ENCODE data around the gene DNAJC1.

DNA sequence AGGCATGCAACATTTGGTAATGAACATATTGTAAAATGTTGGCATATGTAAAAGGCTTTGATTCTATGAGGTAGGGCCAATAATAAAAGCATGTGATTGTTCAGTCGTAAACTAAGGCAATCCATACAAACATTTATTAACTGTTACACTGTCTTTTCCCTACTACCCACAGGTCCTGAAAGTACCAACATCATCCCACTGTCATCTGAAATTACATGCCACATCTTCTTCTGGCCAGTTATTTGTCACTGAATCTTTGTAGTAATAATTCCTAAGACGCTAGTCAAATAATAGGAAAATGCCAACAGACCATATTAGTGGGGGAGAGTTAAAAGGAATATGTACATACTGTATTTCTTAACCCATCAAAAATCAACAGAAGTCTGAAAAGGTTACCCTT lies 27.2 kb downstream of the DNAJC1 start:
- TF ChIP-seq, protein P1, sequence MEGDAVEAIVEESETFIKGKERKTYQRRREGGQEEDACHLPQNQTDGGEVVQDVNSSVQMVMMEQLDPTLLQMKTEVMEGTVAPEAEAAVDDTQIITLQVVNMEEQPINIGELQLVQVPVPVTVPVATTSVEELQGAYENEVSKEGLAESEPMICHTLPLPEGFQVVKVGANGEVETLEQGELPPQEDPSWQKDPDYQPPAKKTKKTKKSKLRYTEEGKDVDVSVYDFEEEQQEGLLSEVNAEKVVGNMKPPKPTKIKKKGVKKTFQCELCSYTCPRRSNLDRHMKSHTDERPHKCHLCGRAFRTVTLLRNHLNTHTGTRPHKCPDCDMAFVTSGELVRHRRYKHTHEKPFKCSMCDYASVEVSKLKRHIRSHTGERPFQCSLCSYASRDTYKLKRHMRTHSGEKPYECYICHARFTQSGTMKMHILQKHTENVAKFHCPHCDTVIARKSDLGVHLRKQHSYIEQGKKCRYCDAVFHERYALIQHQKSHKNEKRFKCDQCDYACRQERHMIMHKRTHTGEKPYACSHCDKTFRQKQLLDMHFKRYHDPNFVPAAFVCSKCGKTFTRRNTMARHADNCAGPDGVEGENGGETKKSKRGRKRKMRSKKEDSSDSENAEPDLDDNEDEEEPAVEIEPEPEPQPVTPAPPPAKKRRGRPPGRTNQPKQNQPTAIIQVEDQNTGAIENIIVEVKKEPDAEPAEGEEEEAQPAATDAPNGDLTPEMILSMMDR (IDR thresholded peaks at IDR 0.05) = no peak
- TF ChIP-seq, protein P2, sequence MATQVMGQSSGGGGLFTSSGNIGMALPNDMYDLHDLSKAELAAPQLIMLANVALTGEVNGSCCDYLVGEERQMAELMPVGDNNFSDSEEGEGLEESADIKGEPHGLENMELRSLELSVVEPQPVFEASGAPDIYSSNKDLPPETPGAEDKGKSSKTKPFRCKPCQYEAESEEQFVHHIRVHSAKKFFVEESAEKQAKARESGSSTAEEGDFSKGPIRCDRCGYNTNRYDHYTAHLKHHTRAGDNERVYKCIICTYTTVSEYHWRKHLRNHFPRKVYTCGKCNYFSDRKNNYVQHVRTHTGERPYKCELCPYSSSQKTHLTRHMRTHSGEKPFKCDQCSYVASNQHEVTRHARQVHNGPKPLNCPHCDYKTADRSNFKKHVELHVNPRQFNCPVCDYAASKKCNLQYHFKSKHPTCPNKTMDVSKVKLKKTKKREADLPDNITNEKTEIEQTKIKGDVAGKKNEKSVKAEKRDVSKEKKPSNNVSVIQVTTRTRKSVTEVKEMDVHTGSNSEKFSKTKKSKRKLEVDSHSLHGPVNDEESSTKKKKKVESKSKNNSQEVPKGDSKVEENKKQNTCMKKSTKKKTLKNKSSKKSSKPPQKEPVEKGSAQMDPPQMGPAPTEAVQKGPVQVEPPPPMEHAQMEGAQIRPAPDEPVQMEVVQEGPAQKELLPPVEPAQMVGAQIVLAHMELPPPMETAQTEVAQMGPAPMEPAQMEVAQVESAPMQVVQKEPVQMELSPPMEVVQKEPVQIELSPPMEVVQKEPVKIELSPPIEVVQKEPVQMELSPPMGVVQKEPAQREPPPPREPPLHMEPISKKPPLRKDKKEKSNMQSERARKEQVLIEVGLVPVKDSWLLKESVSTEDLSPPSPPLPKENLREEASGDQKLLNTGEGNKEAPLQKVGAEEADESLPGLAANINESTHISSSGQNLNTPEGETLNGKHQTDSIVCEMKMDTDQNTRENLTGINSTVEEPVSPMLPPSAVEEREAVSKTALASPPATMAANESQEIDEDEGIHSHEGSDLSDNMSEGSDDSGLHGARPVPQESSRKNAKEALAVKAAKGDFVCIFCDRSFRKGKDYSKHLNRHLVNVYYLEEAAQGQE (IDR thresholded peaks at IDR 0.05; ENCODE audit: insufficient read depth in 1 of 2, low read depth in 2 of 2, low read length in 1 of 2) = no peak
- no peak for TF ChIP-seq POLR2AphosphoS5 (IDR thresholded peaks at IDR 0.05; ENCODE audit: low read depth, low read length)

Measured in Panc1 (cell line).